Calu3 (cell line): ENCODE data around the gene SWSAP1. TPM values are rescaled to one million over a fixed set of nuclear protein-coding genes. Genes with fewer than 3 reads are reported as not detected.

ENCODE experiments used
- Bru-seq: library from RNA; stranded (reverse); fragments of 400-500 nt; gene quantifications from one replicate; lab custom pipeline; 2021; lab: Mats Ljungman, UMichigan
- BruChase-seq, 2 experiments: library from RNA; stranded (reverse); fragments of 400-500 nt; gene quantifications; one replicate each; lab custom pipeline; 2021; lab: Mats Ljungman, UMichigan
- BruUV-seq: library from RNA; stranded (reverse); fragments of 400-500 nt; replicated peaks from 2 replicates; lab custom pipeline; 2021; lab: Mats Ljungman, UMichigan
- CTCF ChIA-PET: fragments of 300-600 bp; sonication (Branson Sonifier 250); formaldehyde crosslinking; loops from one replicate; lab custom pipeline; 2022; ENCODE audit warnings: antibody characterized with exemption; lab: Charles Lee
- DNase-seq: peaks from one replicate; pipeline ENCODE4 v3.0.0; 2022
- H3K27ac Mint-ChIP-seq: one replicate; pipeline ENCODE4 v1.8.0; 2022; ENCODE audit warnings: mixed read lengths; ENCODE audit not compliant: unreplicated experiment
- H3K27me3 Mint-ChIP-seq: one replicate; pipeline ENCODE4 v1.8.0; 2022; ENCODE audit warnings: mixed read lengths; ENCODE audit not compliant: unreplicated experiment
- H3K36me3 Mint-ChIP-seq: one replicate; pipeline ENCODE4 v1.8.0; 2022; ENCODE audit warnings: mild to moderate bottlenecking, moderate library complexity, mixed read lengths; ENCODE audit not compliant: insufficient read depth, unreplicated experiment
- H3K4me1 Mint-ChIP-seq: one replicate; pipeline ENCODE4 v1.8.0; 2022; ENCODE audit warnings: mild to moderate bottlenecking, low read depth, mixed read lengths; ENCODE audit not compliant: unreplicated experiment
- H3K4me3 Mint-ChIP-seq: one replicate; pipeline ENCODE4 v1.8.0; 2022; ENCODE audit warnings: mild to moderate bottlenecking, low read depth, moderate library complexity, mixed read lengths; ENCODE audit not compliant: unreplicated experiment
- H3K9me3 Mint-ChIP-seq: one replicate; pipeline ENCODE4 v1.8.0; 2022; ENCODE audit warnings: low read depth, mixed read lengths; ENCODE audit not compliant: unreplicated experiment
- intact Hi-C: fragments of 100-400 bp; cut with micrococcal nuclease; formaldehyde crosslinking; loops from one replicate; pipeline ENCODE4 v1.10.0; 2022; ENCODE audit not compliant: unreplicated experiment
- long read RNA-seq: library from polyadenylated mRNA; stranded (forward); transcript quantifications from one replicate; pipeline ENCODE4 v2.0.0, GENCODE V29; 2022
- total RNA-seq: library from RNA; stranded (reverse); gene quantifications from 2 replicates; pipeline ENCODE4 v1.2.3, GENCODE V29; 2022
- TF ChIP-seq, protein P1 (sequence below): fragments of 200-600 bp; IDR thresholded peaks from one replicate; pipeline ENCODE4 v1.8.0; 2022; ENCODE audit warnings: antibody characterized with exemption; ENCODE audit not compliant: unreplicated experiment

SWSAP1 gene, protein sequence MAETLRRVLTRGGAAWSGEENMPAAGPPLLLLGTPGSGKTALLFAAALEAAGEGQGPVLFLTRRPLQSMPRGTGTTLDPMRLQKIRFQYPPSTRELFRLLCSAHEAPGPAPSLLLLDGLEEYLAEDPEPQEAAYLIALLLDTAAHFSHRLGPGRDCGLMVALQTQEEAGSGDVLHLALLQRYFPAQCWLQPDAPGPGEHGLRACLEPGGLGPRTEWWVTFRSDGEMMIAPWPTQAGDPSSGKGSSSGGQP
- total RNA-seq (1.7 and 2.0 TPM in 2 replicates), Bru-seq, nascent RNA (percentile 40 among the genes with signal in this experiment), BruChase-seq, experiment 1, labeled RNA remaining after a 6-hour chase (percentile 42 among the genes with signal in this experiment), BruChase-seq, experiment 2, labeled RNA remaining after a 2-hour chase (percentile 52 among the genes with signal in this experiment)
- long read RNA-seq, transcript SWSAP1-201 (2 exons, 1,684 nt) = major isoform, 7 of 12 reads
- long read RNA-seq, partial matches to known transcripts = 0 of 12 reads
- long read RNA-seq, other reads (novel, unspliced or antisense) = 5 of 12 reads

DNA sequence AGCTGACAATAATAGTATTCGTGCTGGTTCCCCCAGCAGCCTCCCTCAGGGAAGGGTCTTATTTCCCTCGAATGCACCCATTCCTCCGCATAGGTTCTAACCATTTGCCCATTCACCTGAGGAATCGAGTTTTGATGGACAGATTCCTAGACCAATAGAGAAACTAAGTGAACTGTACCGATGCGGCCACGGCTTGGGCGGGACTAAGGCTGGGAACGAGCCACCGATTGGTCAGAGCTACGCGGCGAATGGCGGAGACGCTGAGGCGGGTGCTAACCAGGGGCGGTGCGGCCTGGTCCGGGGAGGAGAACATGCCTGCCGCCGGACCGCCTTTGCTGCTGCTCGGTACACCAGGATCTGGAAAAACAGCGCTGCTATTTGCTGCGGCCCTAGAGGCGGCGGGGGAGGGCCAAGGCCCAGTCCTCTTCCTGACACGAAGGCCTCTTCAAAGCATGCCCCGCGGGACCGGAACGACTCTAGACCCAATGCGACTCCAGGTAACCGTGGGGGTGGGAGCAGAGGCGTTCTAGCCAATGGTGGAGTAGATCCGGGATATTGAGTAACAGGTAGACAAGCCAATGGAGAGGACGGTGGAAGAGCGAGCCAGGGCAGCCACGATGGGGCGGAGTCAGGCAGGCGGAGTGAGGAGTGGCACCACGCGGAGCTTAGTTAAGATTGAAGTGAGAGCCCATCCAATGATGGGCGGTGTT, at the start of gene SWSAP1:
SWSAP1 (plus strand) TSS at position 234 of the 710 bp plus-strand sequence; CDS start at position 249, 15 bp downstream.
- TF ChIP-seq, protein P1, sequence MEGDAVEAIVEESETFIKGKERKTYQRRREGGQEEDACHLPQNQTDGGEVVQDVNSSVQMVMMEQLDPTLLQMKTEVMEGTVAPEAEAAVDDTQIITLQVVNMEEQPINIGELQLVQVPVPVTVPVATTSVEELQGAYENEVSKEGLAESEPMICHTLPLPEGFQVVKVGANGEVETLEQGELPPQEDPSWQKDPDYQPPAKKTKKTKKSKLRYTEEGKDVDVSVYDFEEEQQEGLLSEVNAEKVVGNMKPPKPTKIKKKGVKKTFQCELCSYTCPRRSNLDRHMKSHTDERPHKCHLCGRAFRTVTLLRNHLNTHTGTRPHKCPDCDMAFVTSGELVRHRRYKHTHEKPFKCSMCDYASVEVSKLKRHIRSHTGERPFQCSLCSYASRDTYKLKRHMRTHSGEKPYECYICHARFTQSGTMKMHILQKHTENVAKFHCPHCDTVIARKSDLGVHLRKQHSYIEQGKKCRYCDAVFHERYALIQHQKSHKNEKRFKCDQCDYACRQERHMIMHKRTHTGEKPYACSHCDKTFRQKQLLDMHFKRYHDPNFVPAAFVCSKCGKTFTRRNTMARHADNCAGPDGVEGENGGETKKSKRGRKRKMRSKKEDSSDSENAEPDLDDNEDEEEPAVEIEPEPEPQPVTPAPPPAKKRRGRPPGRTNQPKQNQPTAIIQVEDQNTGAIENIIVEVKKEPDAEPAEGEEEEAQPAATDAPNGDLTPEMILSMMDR = no peak
- peak; percentile 93 for DNase-seq
- Mint-ChIP-seq H3K4me1 (peaks cover 9% of the 10 kb centered on the region), H3K4me3 (no peak within 1 kb of the TSS), H3K27me3 (no peaks in the 10 kb centered on the region), H3K36me3 (peaks cover 10% of the 10 kb centered on the region), H3K27ac (no peak within 1 kb of the TSS), H3K9me3 (no peaks in the 10 kb centered on the region)
- CTCF ChIA-PET = interaction anchor here (0.6 to 1.7 kb wide), 10 partner anchors 8 to 435 kb away, joined by 3 to 18 read pairs (median 4); partner anchors contain the start of genes CCDC159, ODAD3, PRKCSH and TSPAN16
- BruUV-seq = TSS peak; percentile 80
- intact Hi-C loops = loop anchor here (10.0 kb wide), 1 partner anchor 50 kb away; no protein-coding TSS in a partner anchor

DNA sequence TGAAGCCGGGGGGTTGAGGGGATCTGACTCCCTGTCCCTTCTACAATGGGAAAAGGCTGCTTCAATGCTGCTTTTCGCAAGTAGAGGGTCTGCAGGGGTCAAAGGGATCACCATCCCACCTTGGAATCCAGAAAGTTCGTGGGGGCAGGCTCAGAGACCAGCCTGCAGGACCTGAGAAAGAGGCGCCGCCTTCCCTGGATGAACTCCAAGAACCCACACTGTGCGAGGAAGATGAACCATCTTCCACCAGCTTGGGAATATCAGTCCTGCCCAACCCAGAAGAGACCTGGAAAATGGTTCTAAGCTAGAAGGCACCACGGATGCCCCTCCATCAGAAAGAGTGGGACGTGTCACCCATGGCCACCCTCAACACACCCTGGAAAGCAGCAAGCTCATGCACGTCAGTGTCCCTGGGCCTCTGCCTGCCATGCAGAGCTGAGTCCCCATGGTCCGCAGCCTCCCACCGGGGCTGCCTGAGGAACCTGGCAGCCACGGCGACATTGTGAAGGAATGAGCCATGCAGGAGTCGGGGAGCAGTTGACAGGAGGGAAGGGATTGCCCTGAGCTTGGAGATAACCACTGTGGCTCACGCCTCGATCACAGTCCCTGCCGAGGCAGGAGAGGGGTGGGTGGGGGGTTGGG, 49.6 kb upstream of the SWSAP1 start:
- Mint-ChIP-seq H3K9me3 (no peaks in the 10 kb centered on the region), H3K36me3 (no peaks in the 10 kb centered on the region), H3K27ac (no peak overlapping the region), H3K4me3 (no peak overlapping the region), H3K27me3 (no peaks in the 10 kb centered on the region), H3K4me1 (peaks cover 26% of the 10 kb centered on the region)
- BruUV-seq = no TSS peak
- TF ChIP-seq, protein P1 = no peak
- intact Hi-C loops = loop anchor here (10.0 kb wide), 1 partner anchor 50 kb away; the partner anchor contains the start of gene SWSAP1
- DNase-seq = no peak
- CTCF ChIA-PET = interaction anchor here (1.0 to 1.4 kb wide), 3 partner anchors 31 to 56 kb away, joined by 3 to 8 read pairs (median 3); partner anchors contain the start of gene SWSAP1

DNA sequence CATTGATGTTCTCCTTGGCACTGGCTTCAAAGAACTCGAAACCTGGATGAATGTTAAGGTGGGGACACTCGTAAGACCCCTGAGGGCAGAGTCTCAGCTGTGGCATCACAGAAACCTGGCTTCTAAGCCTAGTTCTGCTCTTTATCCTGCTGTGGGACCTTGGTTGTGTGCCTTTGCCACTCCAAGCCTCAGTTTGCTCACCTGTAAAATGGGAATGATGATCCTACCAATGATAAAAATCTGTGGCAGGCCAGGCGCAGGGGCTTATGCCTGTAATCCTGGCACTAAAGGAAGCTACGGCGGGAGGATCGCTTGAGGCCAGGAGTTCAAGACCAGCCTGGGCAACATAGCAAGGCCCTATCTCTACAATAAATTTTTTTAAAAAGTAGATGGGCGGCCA, 48.9 kb upstream of the SWSAP1 start:
- Mint-ChIP-seq H3K27me3 (no peaks in the 10 kb centered on the region), H3K9me3 (no peaks in the 10 kb centered on the region), H3K4me3 (no peak overlapping the region), H3K4me1 (peaks cover 26% of the 10 kb centered on the region), H3K27ac (no peak overlapping the region), H3K36me3 (no peaks in the 10 kb centered on the region)
- BruUV-seq = no TSS peak
- CTCF ChIA-PET = no interaction called here
- no peak for DNase-seq
- intact Hi-C loops = loop anchor here (10.0 kb wide), 1 partner anchor 49 kb away; the partner anchor contains the start of gene SWSAP1
- TF ChIP-seq, protein P1 = no peak

DNA sequence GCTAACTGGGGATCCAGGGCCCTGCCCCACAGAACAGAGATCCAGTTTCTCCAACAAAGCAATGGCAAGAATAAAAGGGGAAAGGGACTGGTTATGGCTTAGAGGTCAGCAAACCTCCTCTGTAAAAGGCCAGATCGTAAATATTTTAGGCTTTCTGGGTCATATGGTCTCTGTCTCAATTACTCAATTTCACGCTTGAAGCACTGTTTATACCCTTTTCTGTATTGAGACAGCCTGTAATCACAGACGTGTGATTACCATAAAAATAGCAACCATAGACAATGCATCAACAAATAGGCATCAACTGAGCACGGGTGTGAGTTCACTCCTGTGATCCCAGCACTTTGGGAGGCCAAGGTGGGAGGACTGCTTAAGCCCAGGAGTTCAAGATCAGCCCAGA, 44.3 kb upstream of the SWSAP1 start:
- H3K27me3 Mint-ChIP-seq = no peaks in the 10 kb centered on the region
- CTCF ChIA-PET = no interaction called here

More for the DNA sequence above, 44.3 kb upstream of the SWSAP1 start:
- TF ChIP-seq, protein P1 = no peak
- H3K4me3 Mint-ChIP-seq = no peak overlapping the region
- H3K9me3 Mint-ChIP-seq = no peaks in the 10 kb centered on the region
- no peaks in the 10 kb centered on the region for H3K36me3 Mint-ChIP-seq
- no peak overlapping the region for H3K27ac Mint-ChIP-seq
- no peak for DNase-seq
- intact Hi-C loops = no loop called here
- BruUV-seq = no TSS peak
- no peaks in the 10 kb centered on the region for H3K4me1 Mint-ChIP-seq
